ENCODE results near the gene PIGU. TPM values are rescaled to one million over a fixed set of nuclear protein-coding genes. Genes with fewer than 3 reads are reported as not detected.
"Not testable (repeated sequence)": the region's sequence is repeated elsewhere in the genome, so short reads cannot be mapped to it uniquely, and the experiment has no call there.

PIGU gene
- total and polyA plus RNA-seq, 5 donors from 2014 or later = 9.7 to 44.6 (median 35.5) TPM

DNA sequence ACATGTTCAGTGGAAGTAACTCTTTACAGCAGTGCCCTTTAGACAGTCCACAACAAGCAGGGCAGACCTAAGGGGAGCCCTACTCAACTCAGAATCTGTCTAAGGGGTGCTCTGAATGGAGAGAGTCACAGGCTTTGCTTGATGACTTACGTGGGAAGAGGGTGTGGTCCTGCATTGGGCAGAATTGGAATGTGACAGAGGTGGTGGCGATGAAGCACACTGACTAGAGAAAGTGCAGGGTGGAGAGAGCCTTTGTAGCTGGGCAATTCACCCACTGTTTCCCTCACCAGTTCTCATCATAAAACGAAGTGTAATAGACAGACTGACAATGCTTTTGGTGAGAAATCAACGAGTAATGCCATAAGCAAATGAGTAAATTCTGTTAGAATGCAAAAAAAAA, 38.5 kb upstream of the PIGU start:
- peaks cover 0 to under 1% (median 0%) of the 10 kb centered on the region in 7 donors for H3K9me3 Mint-ChIP-seq
- no peak overlapping the region for H3K4me3 Mint-ChIP-seq

DNA sequence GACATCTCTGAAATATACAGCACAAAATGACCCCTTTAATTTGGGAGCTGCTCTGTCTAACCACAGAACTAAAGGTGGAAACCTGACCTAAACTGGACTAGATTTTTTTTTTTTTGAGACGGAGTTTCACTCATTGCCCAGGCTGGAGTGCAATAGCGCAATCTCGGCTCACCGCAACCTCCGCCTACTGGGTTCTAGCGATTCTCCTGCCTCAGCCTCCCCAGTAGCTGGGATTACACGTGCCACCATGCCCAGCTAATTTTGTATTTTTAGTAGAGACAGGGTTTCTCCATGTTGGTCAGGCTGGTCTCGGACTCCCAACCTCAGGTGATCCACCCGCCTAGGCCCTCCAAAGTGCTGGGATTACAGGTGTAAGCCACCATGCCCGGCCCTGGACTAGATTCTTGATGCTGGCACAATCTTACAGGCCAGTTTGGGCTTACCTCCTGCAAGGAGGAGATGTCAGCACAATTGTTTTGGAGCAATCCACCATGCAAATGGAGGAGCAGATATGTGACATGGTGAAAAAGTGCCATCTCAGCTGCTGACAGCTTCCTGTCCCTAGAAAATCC, 37.1 kb upstream of the PIGU start:
- H3K27me3 ChIP-seq (ENCODE audit: control insufficient read depth, insufficient read depth, low read length); H3K27ac Mint-ChIP-seq; H3K27me3 Mint-ChIP-seq; H3K4me1 ChIP-seq (ENCODE audit: control insufficient read depth, insufficient read depth, low read length, poor library complexity, severe bottlenecking); H3K9me3 ChIP-seq (ENCODE audit: control insufficient read depth in 2 of 2, low read length in 2 of 2); H3K36me3 ChIP-seq (ENCODE audit: control insufficient read depth, insufficient read depth, low read length); H3K4me3 Mint-ChIP-seq; ATAC-seq (ENCODE audit: low read depth in 2 of 2); H3K9me3 Mint-ChIP-seq; DNase-seq; H3K4me3 ChIP-seq (ENCODE audit: low read depth, low read length); H3K27ac ChIP-seq (ENCODE audit: insufficient read depth, low read length, poor library complexity, severe bottlenecking): not testable (repeated sequence)
- H3K4me1 Mint-ChIP-seq = peaks cover 4 to 16% (median 11%) of the 10 kb centered on the region in 4 donors
- H3K36me3 Mint-ChIP-seq = peaks cover 12% of the 10 kb centered on the region

More for the DNA sequence above, 38.5 kb upstream of the PIGU start:
- Histone ChIP-seq H3K27me3 (ENCODE audit: control insufficient read depth, insufficient read depth, low read length) (no peaks in the 10 kb centered on the region), H3K4me1 (ENCODE audit: control insufficient read depth, insufficient read depth, low read length, poor library complexity, severe bottlenecking) (peaks cover 1% of the 10 kb centered on the region), H3K36me3 (ENCODE audit: control insufficient read depth, insufficient read depth, low read length) (peaks cover 5% of the 10 kb centered on the region), H3K27ac (ENCODE audit: insufficient read depth, low read length, poor library complexity, severe bottlenecking) (no peak overlapping the region), H3K9me3 (ENCODE audit: control insufficient read depth in 2 of 2, low read length in 2 of 2) (no peaks in the 10 kb centered on the region), H3K4me3 (ENCODE audit: low read depth, low read length) (no peak overlapping the region)
- Mint-ChIP-seq H3K36me3 (peaks cover 12% of the 10 kb centered on the region), H3K27ac (no peak overlapping the region), H3K27me3 (no peaks in the 10 kb centered on the region), H3K4me1 (peaks cover 4 to 25% (median 6%) of the 10 kb centered on the region in 4 donors)
- ATAC-seq (ENCODE audit: low read depth in 2 of 2) (no peak), DNase-seq (no peak)

DNA sequence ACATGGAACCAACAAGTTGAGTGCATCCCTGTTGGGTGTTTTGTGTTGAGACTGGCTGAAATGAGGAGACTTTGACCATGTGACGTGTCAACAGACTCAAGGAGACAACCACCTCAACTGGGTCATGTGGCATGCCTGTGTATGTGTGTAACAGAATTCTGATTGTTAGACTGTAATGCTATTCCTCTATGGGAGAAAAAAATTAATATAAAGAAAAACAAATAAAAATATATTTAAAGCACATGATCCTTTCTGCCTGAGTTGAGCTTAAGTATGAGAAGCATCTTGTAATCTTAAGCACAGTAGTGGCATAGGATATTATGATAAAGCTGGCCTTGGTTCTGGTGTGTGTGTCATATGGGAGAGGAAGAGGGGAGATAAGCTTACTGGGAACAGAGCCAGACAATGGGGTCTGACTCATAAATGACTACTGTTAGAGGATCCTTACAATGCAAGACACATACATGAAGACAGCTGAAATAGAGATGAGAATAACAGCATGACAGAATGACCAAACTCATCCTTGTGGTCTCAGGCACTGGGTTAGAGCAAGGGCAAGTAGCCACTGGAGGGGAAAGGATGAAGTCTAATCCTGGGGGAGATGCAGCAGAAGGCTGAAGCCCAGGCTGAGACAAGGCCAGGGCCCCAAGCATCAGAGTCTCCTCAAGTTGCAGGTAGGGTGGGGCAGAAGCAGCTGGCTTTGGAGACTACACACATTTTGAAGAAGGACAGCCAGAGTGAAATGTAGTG, 36.5 kb upstream of the PIGU start:
- Mint-ChIP-seq H3K27me3 (no peaks in the 10 kb centered on the region), H3K4me1 (peaks cover 0 to 17% (median 11%) of the 10 kb centered on the region in 4 donors), H3K4me3 (no peak overlapping the region), H3K27ac (no peak overlapping the region), H3K36me3 (peaks cover 12% of the 10 kb centered on the region), H3K9me3 (peaks cover 0 to 2% (median 0%) of the 10 kb centered on the region in 7 donors)
- peaks cover 11% of the 10 kb centered on the region for H3K4me1 ChIP-seq (ENCODE audit: control insufficient read depth, insufficient read depth, low read length, poor library complexity, severe bottlenecking)
- DNase-seq (no peak), ATAC-seq (ENCODE audit: low read depth in 2 of 2) (no peak)
- no peak overlapping the region for H3K27ac ChIP-seq (ENCODE audit: insufficient read depth, low read length, poor library complexity, severe bottlenecking)
- H3K27me3 ChIP-seq (ENCODE audit: control insufficient read depth, insufficient read depth, low read length) = no peaks in the 10 kb centered on the region
- peaks cover 3% of the 10 kb centered on the region for H3K36me3 ChIP-seq (ENCODE audit: control insufficient read depth, insufficient read depth, low read length)
- no peaks in the 10 kb centered on the region for H3K9me3 ChIP-seq (ENCODE audit: control insufficient read depth in 2 of 2, low read length in 2 of 2)
- no peak overlapping the region for H3K4me3 ChIP-seq (ENCODE audit: low read depth, low read length)

DNA sequence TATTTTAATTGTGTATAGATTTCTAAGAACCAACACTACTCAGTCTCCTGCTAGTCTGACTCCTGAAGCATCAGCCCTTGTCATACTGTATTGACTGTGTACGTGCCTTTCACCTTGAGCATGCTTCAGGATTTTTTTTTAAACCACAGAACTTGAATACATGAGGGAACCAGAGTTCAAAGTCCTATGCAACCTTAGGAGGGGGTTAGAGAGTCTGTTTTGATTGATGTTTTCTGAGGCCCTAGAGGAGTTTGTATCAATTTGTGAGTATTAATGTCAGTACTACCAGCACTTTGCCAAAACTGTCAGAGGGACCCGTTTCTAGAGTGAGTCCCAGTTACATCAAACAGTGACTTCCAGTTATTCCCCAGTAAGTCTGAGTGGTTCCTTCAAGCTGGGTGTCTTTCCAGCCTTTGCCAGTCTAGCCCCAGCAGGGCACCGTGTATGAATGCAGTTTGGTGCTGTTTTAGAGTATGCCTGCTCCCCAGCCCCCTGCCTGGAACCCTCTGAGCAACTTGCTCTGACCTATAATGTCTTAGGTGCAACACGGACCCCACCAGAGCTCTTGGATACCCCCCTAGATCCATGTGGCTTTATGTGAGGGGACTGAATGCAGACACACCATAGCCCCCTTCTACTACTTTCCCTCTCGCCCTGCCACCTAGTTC, 35.8 kb upstream of the PIGU start:
- no peak overlapping the region for H3K27ac Mint-ChIP-seq
- H3K27me3 Mint-ChIP-seq = no peaks in the 10 kb centered on the region
- Histone ChIP-seq H3K4me3 (ENCODE audit: low read depth, low read length) (no peak overlapping the region), H3K36me3 (ENCODE audit: control insufficient read depth, insufficient read depth, low read length) (peaks cover 3% of the 10 kb centered on the region), H3K27ac (ENCODE audit: insufficient read depth, low read length, poor library complexity, severe bottlenecking) (no peak overlapping the region), H3K9me3 (ENCODE audit: control insufficient read depth in 2 of 2, low read length in 2 of 2) (no peaks in the 10 kb centered on the region), H3K27me3 (ENCODE audit: control insufficient read depth, insufficient read depth, low read length) (no peaks in the 10 kb centered on the region), H3K4me1 (ENCODE audit: control insufficient read depth, insufficient read depth, low read length, poor library complexity, severe bottlenecking) (peaks cover 12% of the 10 kb centered on the region)
- H3K9me3 Mint-ChIP-seq = peaks cover 0 to 2% (median 0%) of the 10 kb centered on the region in 7 donors
- peaks cover 12% of the 10 kb centered on the region for H3K36me3 Mint-ChIP-seq
- peak overlapping the region in 2 of 4 donors; percentile 88 to 90 for H3K4me3 Mint-ChIP-seq
- H3K4me1 Mint-ChIP-seq = peaks cover 0 to 21% (median 11%) of the 10 kb centered on the region in 4 donors
- DNase-seq = no peak
- ATAC-seq (ENCODE audit: low read depth in 2 of 2) = no peak

DNA sequence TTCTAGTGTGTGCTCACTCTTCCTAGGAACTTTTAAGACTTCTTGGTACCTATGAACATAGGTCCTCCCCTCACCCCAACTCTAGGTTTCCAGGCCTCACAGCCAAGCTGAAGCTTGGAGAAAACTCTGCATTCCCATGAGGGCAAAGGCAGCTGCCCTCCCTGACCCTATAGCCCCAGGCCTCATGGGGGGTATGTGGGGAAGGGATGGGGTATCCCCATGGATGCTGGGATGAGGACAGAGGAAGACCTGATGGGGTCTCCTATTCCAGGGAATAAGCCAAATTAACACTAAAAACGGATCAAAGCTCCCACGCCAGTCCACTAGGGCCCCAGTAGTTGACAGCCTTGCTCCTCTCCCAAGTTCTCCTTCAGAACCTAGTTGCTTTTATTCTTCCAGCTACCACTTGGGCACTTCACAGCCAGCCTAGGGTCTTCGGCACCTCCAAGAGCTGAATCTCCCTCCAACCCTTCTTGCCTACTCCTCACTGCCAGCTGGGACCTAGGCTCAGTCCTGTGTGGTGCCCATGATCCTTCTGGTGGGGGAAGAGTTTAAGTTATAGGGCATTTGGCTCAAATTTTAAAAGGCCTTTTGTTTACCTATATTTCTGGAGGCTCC, 35.0 kb upstream of the PIGU start:
- H3K36me3 Mint-ChIP-seq = peaks cover 12% of the 10 kb centered on the region
- Histone ChIP-seq H3K4me1 (ENCODE audit: control insufficient read depth, insufficient read depth, low read length, poor library complexity, severe bottlenecking) (peaks cover 12% of the 10 kb centered on the region), H3K9me3 (ENCODE audit: control insufficient read depth in 2 of 2, low read length in 2 of 2) (no peaks in the 10 kb centered on the region), H3K27ac (ENCODE audit: insufficient read depth, low read length, poor library complexity, severe bottlenecking) (no peak overlapping the region), H3K27me3 (ENCODE audit: control insufficient read depth, insufficient read depth, low read length) (no peaks in the 10 kb centered on the region), H3K36me3 (ENCODE audit: control insufficient read depth, insufficient read depth, low read length) (peaks cover 3% of the 10 kb centered on the region), H3K4me3 (ENCODE audit: low read depth, low read length) (no peak overlapping the region)
- H3K9me3 Mint-ChIP-seq = peaks cover 0 to 2% (median 0%) of the 10 kb centered on the region in 7 donors
- H3K4me3 Mint-ChIP-seq = peak overlapping the region in 3 of 4 donors; percentile 38 to 90 (median 88)
- no peak for ATAC-seq (ENCODE audit: low read depth in 2 of 2)
- peak overlapping the region in 1 of 3 donors; percentile 86 for H3K27ac Mint-ChIP-seq
- peaks cover 0 to 21% (median 11%) of the 10 kb centered on the region in 4 donors for H3K4me1 Mint-ChIP-seq
- no peak for DNase-seq
- H3K27me3 Mint-ChIP-seq = no peaks in the 10 kb centered on the region

DNA sequence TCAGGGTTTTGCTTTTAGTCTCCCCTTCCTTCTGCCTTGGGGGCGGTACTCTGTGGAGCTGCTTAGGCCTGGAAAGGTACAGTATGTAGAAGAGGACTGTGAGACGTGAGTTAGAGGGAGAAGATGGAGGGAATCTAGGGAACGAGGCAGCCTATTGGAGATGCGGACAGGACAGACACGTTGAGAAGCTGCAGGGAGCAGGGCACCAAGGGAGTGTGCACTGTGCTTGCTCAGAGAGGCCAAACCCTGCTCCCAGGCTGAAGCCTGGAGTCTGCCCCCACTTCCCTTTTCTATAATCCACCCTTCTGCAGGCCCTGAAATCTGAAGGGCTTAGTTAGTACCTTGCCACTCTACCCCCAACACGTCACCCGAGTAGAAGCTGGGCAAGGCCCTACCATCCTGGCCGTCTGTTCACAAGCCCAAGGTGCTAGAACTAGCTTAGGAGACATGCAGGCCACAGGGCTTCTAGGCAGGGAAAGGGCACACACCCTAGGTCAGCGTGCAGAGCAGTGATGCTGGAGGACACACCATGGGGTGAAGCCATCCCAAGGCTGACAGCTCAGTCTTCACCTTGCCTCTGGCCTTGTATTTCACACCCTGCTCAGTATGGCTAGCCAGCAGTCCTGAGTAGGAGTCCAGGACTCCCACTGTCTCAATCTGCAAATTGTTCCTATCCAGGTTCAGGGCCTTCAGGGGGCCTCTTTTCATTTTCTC, 34.1 kb upstream of the PIGU start:
- peaks cover 12% of the 10 kb centered on the region for H3K4me1 ChIP-seq (ENCODE audit: control insufficient read depth, insufficient read depth, low read length, poor library complexity, severe bottlenecking)
- peaks cover 3% of the 10 kb centered on the region for H3K36me3 ChIP-seq (ENCODE audit: control insufficient read depth, insufficient read depth, low read length)
- ATAC-seq (ENCODE audit: low read depth in 2 of 2) (no peak), DNase-seq (no peak)
- no peak overlapping the region for H3K4me3 ChIP-seq (ENCODE audit: low read depth, low read length)
- H3K27ac Mint-ChIP-seq = peak overlapping the region in 1 of 3 donors; percentile 93
- peaks cover 12% of the 10 kb centered on the region for H3K36me3 Mint-ChIP-seq
- no peaks in the 10 kb centered on the region for H3K27me3 Mint-ChIP-seq
- peak overlapping the region; percentile 84 to 95 (median 88) for H3K4me3 Mint-ChIP-seq
- H3K4me1 Mint-ChIP-seq = peaks cover 0 to 21% (median 11%) of the 10 kb centered on the region in 4 donors
- no peaks in the 10 kb centered on the region for H3K9me3 ChIP-seq (ENCODE audit: control insufficient read depth in 2 of 2, low read length in 2 of 2)
- no peak overlapping the region for H3K27ac ChIP-seq (ENCODE audit: insufficient read depth, low read length, poor library complexity, severe bottlenecking)
- no peaks in the 10 kb centered on the region for H3K27me3 ChIP-seq (ENCODE audit: control insufficient read depth, insufficient read depth, low read length)
- H3K9me3 Mint-ChIP-seq = peaks cover 0 to 2% (median 0%) of the 10 kb centered on the region in 7 donors

DNA sequence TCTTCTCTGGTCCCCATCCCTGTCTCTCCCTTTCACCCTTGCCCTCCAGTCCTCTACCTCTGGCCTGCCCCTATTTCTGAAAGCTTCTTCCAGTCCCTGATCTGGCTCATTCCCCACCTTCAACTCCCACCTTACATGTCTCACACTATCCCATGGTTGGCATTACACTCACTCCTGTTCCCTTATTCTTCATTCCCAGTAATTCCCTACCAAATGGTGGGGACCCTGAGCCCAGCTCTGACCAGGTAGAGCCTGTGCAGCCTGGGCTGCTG, 33.6 kb upstream of the PIGU start:
- Mint-ChIP-seq H3K36me3 (peaks cover 12% of the 10 kb centered on the region), H3K27me3 (no peaks in the 10 kb centered on the region), H3K4me3 (peak overlapping the region; percentile 84 to 95 (median 88)), H3K4me1 (peaks cover 0 to 21% (median 11%) of the 10 kb centered on the region in 4 donors), H3K9me3 (peaks cover 0 to 2% (median 0%) of the 10 kb centered on the region in 7 donors), H3K27ac (peak overlapping the region; percentile 78 to 93 (median 88))
- no peaks in the 10 kb centered on the region for H3K27me3 ChIP-seq (ENCODE audit: control insufficient read depth, insufficient read depth, low read length)
- DNase-seq (no peak), ATAC-seq (ENCODE audit: low read depth in 2 of 2) (no peak)
- H3K4me1 ChIP-seq (ENCODE audit: control insufficient read depth, insufficient read depth, low read length, poor library complexity, severe bottlenecking) = peaks cover 12% of the 10 kb centered on the region
- no peak overlapping the region for H3K27ac ChIP-seq (ENCODE audit: insufficient read depth, low read length, poor library complexity, severe bottlenecking)
- no peaks in the 10 kb centered on the region for H3K9me3 ChIP-seq (ENCODE audit: control insufficient read depth in 2 of 2, low read length in 2 of 2)
- H3K36me3 ChIP-seq (ENCODE audit: control insufficient read depth, insufficient read depth, low read length) = peaks cover 3% of the 10 kb centered on the region
- peak overlapping the region; percentile 52 for H3K4me3 ChIP-seq (ENCODE audit: low read depth, low read length)
